ENCODE results near the gene RBM22. TPM values are rescaled to one million over a fixed set of nuclear protein-coding genes. Genes with fewer than 3 reads are reported as not detected.

The RBM22 gene
- total RNA-seq, 1 donor from 2014 or later = 74.0 TPM

Other genes with a start within 250 kb of the RBM22 start
- gene NDST1, start 192.9 kb downstream of the RBM22 start, total RNA-seq = 5.7 and 8.1 TPM in 2 replicates
- gene SYNPO, start 60.4 kb downstream of the RBM22 start, total RNA-seq = 49.2 and 49.3 TPM in 2 replicates
- 0.18 TPM in 1 of 2 replicates, not detected in the other for gene MYOZ3, start 39.8 kb downstream of the RBM22 start, total RNA-seq
- 49.0 and 49.8 TPM in 2 replicates for gene DCTN4, start 58.0 kb upstream of the RBM22 start, total RNA-seq
- 0.22 TPM in 1 of 2 replicates, not detected in the other for gene SMIM3, start 77.7 kb upstream of the RBM22 start, total RNA-seq
- 0.22 and 0.24 TPM in 2 replicates for gene IRGM, start 145.5 kb upstream of the RBM22 start, total RNA-seq
- gene ZNF300, start 203.9 kb upstream of the RBM22 start, total RNA-seq = 9.4 and 10.9 TPM in 2 replicates